ENCODE data around the gene HECTD1.
"Not testable (repeated sequence)": the region's sequence is repeated elsewhere in the genome, so short reads cannot be mapped to it uniquely, and the experiment has no call there.

GRCh38 chr14:31255918-31256317, 48.3 kb upstream of the HECTD1 start:
- not testable (repeated sequence) for TF ChIP-seq ZBTB43 (CRISPR knock-in tag; IDR thresholded peaks at IDR 0.05); MXD4 (CRISPR knock-in tag; IDR thresholded peaks at IDR 0.05; ENCODE audit: borderline replicate concordance); SP1 (CRISPR knock-in tag; conservative IDR thresholded peaks at IDR 0.05); MYBL2 (CRISPR knock-in tag; IDR thresholded peaks at IDR 0.05); CTCF (IDR thresholded peaks at IDR 0.05); ATF2 (CRISPR knock-in tag; IDR thresholded peaks at IDR 0.05; ENCODE audit: borderline replicate concordance, low read depth); SMAD3 (CRISPR knock-in tag; IDR thresholded peaks at IDR 0.05; ENCODE audit: borderline replicate concordance); USF2 (CRISPR knock-in tag; IDR thresholded peaks at IDR 0.05); ARID4B (CRISPR knock-in tag; IDR thresholded peaks at IDR 0.05; ENCODE audit: borderline replicate concordance); ZNF232 (CRISPR knock-in tag; IDR thresholded peaks at IDR 0.05); NR1H2 (CRISPR knock-in tag; IDR thresholded peaks at IDR 0.05); JUN (CRISPR knock-in tag; IDR thresholded peaks at IDR 0.05); ERG (CRISPR knock-in tag; IDR thresholded peaks at IDR 0.05); AFF4 (CRISPR knock-in tag; IDR thresholded peaks at IDR 0.05; ENCODE audit: borderline replicate concordance)

Data from WTC11 (cell line).